GM18909 (cell line): ENCODE data around the gene KIF1A.
"Not testable (repeated sequence)": the region's sequence is repeated elsewhere in the genome, so short reads cannot be mapped to it uniquely, and the experiment has no call there.

Source experiments
- ATAC-seq: cut with Tn5 transposase; IDR thresholded peaks from one replicate; pipeline ENCODE4 v1.9.1; 2021; ENCODE audit warnings: mild to moderate bottlenecking; ENCODE audit not compliant: unreplicated experiment, poor library complexity

Gene KIF1A

GRCh38 chr2:240789051-240789453 lies 31.0 kb downstream of the KIF1A start:
- no peak for ATAC-seq

- ATAC-seq = no peak
Observed at GRCh38 chr2:240788482-240788881, 31.5 kb downstream of the KIF1A start.

- ATAC-seq = no peak
Observed at GRCh38 chr2:240787521-240788472, 32.2 kb downstream of the KIF1A start.

GRCh38 chr2:240786871-240787311 lies 33.1 kb downstream of the KIF1A start:
- ATAC-seq = no peak

- ATAC-seq = no peak
Observed at GRCh38 chr2:240786355-240786841, 33.6 kb downstream of the KIF1A start.

GRCh38 chr2:240785424-240786335 lies 34.3 kb downstream of the KIF1A start:
- ATAC-seq = no peak

GRCh38 chr2:240784629-240785423 lies 35.2 kb downstream of the KIF1A start:
- no peak for ATAC-seq

- no peak for ATAC-seq
Observed at GRCh38 chr2:240783819-240784621, 36.0 kb downstream of the KIF1A start.

- no peak for ATAC-seq
Observed at GRCh38 chr2:240782886-240783818, 36.9 kb downstream of the KIF1A start.

GRCh38 chr2:240782221-240782885 lies 37.7 kb downstream of the KIF1A start:
- ATAC-seq = no peak

- ATAC-seq = no peak
Observed at GRCh38 chr2:240781471-240782220, 38.4 kb downstream of the KIF1A start.

- no peak for ATAC-seq
Observed at GRCh38 chr2:240780023-240780700, 39.9 kb downstream of the KIF1A start.

GRCh38 chr2:240779250-240779832 lies 40.7 kb downstream of the KIF1A start:
- not testable (repeated sequence) for ATAC-seq

GRCh38 chr2:240778426-240778825 lies 41.6 kb downstream of the KIF1A start:
- no peak for ATAC-seq

GRCh38 chr2:240777456-240778212 lies 42.4 kb downstream of the KIF1A start:
- ATAC-seq = no peak
